ENCODE measurements around the gene RPF1.
"Not testable (repeated sequence)": the region's sequence is repeated elsewhere in the genome, so short reads cannot be mapped to it uniquely, and the experiment has no call there.

Gene RPF1

GRCh38 chr1:84493747-84494146, 14.7 kb downstream of the RPF1 start:
- DNase-seq = no peak

DNA sequence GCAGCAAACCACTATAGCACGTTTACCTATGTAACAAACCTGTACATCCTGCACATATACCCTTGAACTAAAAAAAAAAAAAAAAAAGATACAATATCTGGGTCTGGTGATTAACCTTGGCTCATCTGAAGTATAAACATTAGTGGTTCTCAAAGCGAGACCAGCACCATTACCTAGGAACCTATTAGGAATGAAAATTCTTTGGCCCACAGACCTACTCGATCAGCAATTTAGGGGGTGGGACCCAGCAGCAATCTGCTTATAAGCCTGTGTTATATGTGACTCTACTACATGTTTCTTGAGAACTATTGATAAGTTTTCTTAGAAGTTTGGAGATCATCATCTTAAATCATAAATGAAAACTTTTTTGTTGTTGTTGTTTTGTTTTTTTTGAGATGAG, 17.4 kb downstream of the RPF1 start:
- no peak for DNase-seq

DNA sequence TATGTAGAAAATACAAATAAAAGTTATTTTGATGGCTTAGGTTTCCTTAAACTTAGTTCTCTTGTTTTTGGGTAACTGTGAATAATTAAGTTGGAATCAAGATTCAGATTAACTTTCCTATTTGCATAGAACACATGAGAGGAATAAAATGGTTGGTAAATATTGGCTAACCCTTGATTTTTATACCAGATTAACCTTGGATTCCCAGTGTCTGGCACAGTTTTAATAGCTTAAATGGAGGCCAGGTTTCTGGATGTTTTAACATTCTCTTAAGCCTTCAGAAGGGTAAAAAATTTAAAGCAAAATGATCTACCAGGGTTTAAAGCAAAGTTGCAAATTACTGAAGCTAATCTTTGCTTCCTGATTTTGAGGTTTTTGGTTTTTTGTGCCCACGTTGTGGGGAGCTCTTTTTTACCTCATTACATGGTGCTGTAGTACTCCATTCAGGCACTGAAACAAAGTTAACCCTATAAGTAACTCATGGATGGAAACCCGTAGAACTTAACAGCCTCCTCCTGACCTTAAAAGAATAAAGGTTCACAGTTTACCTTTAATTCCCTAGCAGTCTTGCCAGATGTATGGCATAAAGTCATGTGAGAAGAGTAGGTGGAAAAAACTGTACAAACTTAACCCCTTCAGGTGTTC, 18.7 kb downstream of the RPF1 start:
- no peak for DNase-seq

DNA sequence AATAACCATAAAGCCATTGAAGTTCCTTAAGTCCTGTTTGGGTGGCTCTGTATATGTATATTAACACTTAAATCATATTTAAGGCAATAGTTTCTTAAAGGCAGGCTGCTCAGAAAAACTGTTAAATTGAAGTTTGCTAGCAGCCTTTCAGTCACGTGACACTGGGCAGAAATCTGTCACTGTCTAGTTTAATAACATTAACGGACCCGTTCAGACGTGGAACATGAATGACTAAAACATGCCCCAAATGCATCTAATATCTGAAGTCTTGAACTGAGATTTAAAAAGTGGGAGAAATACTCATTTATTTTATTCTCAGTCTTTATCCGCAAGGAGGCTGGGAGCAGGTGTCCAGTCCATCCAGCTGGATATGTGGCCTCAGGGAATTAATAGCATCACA, 23.9 kb downstream of the RPF1 start:
- no peak for DNase-seq

DNA sequence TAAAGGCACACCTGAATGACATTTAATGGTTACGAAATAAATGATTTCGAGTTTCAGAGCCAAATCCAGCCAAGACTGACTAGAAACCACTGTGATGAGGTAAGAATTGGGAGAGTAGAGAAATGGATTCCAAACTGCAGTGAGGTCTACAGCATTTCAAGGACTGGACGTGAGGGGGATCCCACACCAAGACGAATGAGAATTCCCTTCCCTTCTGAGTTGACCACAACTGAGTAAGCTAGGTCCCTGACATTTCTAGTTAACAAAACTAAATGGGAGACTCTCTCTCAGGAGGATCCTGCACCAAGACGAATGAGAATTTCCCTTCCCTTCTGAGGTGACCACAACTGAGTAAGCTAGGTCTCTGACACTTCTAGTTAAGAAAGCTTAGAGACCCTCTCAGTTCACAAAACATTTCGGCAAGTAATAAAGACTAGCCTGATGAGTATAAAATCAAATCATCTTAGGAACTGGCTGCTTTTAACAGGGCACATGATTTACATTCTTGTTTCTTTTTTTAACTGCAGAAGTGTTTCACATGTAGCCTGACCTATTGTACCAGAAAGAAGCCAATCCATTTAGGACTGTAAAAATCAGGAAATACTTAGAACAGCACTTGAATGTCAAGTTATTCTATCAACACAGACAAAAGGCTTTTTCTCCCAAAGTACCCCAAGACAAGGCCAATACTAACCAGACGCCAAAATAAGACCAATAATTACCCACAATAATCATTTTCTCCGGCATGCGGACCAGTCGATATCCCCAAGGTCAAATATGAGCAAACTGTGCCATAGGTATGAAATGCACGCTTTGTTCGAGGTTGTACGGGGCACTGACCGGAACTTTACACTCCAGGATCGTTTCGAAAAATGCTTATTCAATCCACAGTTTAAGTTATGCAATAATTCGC, 25.8 kb downstream of the RPF1 start:
- DNase-seq = peak; percentile 28

GRCh38 chr1:84505493-84506001, 26.5 kb downstream of the RPF1 start:
- DNase-seq = no peak

DNA sequence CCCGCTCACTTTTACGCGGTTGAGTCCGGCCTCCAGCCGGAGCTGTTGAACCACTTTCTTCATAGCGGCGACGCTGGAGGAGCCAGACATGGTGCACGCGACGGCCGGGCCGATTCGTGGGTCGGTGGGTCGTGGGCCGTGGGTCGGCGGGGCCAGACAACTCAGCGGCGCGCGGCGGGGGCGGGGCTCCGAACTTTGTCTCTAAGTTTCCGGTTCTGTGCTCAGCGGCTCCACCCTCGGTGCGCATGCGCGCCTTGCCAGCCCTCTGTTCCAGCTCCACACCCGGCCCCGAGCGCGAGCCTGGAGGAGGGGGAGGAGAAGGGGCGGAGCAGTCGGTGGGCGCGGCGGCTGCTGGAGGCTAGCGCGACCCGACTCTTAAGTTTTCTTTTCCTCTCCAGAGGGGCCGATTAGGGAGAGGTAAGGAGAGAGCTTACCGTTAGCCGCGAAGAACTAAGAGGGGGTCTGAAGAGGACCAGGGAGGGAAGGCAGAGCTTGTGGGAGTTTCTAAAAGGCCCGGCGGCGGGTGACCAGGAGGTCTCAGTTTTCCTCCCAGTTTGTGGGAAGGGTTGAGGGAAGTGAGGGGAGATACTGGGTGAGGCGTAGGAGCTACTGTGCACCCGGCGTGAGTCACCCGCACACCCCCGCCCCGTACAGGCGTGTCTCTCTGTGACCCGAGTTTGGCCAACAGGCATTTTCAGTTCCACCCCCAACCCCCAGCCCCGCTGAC, 27.1 kb downstream of the RPF1 start, which contains the start of the genes GNG5 and SPATA1:
Gene GNG5, minus strand, starts transcription at position 580 of the 727 bp plus-strand sequence. Its CDS starts 490 bp downstream, at position 90.
Gene SPATA1, plus strand, starts transcription at position 385 of the 727 bp plus-strand sequence. CDS start 9,974 bp downstream, outside the sequence.
- DNase-seq = peak; percentile 98

DNA sequence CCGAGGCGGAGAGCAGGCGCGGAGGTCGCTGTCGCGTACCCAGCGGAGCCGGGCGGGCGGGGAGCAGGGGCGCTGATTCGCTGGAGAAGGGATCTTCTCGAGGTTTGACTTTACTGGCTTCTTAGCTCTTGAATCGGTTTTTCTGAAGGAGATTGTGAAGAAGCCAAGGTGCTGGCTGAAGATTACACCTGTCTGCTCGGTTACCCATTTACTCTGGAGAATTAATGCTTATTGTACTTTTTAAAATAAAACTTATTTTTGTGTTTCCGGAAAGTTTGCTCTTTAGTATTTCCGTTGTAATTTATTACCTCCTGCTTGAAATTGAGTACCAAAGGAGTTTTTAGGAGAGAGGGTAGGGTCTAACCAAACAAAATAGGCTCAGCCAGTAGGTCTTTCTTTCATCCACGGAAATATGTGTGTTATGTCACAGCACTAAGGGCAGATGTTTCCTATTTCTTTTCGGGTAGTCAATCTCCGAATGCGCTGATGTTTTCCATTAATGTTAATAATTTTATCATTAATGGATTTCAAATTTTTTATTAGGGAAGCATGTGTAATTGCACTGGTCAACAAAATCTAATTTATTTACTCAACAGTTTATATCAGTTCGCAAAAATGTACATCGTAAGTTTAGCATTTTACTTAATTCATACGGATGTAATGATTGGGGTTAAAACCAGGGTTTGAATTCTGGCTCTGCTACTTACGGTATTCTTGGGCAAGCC, 27.8 kb downstream of the RPF1 start:
- DNase-seq = no peak

DNA sequence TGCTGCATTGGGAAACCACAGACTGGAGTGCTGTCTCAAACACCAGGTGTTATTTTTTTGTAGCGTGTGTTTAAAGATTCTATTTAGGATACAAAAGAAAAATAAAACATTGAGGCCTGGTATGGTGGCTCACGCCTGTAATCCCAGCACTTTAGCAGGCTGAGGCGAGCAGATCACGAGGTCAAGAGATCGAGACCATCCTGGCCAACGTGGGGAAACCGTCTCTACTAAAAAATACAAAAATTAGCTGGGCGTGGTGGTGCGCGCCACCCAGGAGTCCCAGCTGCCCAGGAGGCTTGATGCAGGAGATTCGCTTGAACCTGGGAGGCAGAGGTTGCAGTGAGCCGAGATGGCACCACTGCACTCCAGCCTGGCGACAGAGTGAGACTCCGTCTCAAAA, 28.8 kb downstream of the RPF1 start:
- not testable (repeated sequence) for DNase-seq

DNA sequence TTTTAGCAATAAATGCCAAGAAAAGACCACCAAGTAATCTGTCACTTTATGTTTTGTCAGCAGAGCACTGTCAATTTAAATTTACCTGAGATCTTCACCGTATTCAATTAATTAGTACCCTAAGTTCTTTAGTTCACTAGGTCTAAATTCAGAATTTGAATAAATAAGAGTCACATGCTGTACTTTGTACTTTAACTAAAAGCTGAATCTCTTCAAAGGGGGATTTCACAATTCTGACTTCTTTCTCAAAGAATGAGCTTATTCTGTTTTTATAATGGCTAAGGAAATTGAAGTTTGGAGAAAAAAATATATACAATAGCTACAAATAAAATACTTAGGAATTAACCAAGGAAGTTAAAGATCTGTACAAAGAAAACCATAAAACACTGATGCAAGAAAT, 29.4 kb downstream of the RPF1 start:
- no peak for DNase-seq

DNA sequence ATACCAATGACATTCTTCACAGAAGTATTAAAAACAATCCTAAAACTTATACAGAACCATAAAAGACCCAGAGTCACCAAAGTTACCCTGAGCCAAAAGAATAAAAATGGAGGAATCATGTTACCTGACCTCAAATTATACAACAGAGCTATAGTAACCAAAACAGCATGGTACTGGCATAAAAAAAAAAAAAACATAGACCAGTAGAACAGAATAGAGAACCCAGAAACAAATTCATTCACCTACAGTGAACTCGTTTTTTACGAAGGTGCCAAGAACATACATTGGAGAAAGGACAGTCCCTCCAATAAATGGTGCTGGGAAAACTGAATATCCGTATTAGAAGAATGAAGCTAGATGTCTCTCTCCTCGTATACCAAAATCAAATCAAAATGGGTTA, 30.0 kb downstream of the RPF1 start:
- DNase-seq = no peak

DNA sequence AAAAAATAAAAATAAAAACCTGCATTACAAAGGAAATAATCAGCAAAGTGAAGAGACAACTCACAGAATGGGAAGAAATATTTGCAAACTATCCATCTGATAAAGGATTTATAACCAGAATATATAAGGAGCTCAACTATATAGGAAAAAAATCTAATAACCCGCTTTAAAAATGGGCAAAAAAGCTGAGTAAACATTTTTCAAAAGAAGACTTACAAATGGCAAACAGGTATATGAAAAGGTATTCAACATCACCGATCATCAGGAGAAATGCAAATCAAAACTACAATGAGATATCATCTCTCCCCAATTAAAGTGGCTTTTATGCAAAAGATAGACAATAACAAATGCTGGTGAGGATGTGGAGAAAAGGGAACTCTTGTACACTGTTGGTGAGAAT, 31.1 kb downstream of the RPF1 start:
- no peak for DNase-seq

- no peak for DNase-seq
Observed at GRCh38 chr1:84510668-84511067, 31.6 kb downstream of the RPF1 start.

DNA sequence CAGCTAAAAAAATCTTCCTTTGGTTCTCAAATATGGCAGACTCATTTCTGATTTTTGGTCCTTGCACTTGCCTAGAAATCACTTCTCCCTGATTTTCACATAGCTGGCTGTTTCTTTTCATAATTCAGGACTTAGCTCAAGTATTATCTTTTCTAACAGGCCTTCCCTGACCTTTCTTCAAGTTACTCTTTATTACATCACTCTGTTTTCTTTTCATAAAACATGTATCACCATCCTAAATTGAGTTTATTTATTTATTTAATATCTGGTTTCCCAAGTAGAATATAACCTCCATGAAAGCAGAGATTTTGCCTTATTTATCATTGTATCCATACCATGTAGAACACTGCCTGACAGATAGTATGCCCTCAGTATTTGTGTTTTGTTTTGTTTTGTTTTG, 45.5 kb downstream of the RPF1 start:
- DNase-seq = no peak

GRCh38 chr1:84525779-84526178, 46.7 kb downstream of the RPF1 start:
- DNase-seq = no peak

GRCh38 chr1:84538599-84538998, 59.5 kb downstream of the RPF1 start:
- no peak for DNase-seq

DNA sequence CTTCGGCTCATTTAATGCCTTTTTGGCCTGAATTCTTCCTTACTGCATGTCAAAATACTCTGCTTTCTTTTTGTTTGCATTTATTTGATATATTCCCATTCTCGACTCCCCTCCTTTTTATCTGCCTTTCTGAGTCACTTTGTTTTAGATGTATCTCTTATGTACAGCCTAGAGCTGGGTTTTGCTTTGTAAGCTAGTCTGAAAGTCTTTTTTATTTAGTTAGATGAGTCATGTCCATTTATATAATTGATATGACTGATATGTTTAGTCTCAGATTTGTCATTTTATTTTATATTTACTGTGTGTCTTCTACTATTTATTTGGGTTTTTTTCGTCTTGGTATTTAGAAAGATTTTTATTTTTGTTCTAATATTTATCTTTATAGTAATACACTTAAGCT, 60.9 kb downstream of the RPF1 start:
- DNase-seq = no peak

DNA sequence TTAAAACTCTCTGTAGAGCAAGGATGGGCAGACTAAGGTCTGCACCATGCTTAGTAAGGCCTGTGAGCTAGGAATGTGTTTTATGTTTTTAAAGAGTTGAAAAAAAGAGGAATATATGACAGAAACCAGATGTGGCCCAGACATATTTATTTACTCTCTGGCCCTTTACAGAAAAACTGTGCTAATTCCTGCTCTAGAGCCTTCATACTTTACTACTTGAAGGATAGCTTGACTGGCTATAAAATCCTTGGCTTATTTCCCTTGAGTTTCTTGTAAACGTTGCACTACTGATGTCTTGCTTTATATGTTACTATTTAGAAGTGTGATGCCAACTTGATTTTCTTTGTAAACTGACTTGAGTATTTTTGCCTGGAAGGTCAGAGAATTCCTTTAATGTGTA, 61.7 kb downstream of the RPF1 start:
- no peak for DNase-seq

DNA sequence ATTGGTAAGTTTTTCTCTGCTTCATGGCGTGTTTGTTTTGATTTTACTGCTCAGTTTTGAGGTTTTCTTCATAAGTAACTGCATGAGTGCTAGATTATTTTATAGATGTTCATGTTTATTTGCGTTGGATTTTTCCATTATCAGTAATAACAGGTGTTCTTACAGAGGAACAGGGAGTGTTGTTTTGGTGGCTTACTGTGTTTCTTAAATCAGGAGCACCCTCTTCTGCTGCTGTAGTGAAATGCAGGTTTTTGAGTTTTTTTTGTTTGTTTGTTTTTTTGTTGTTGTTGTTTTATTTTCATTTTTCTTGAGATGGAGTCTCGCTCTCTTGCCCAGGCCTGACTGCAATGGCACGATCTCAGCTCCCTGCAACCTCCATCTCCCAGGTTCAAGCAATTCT, 62.6 kb downstream of the RPF1 start:
- peak; percentile 36 for DNase-seq

Measured in hematopoietic multipotent progenitor cell treated with erythropoietin and hydrocortisone succinate and interleukin-3 and kit ligand, for 8 days (in vitro differentiated cells).